Cardiac fibroblast (primary cell): ENCODE measurements around the gene HELZ.
A peak's percentile ranks its signal among the peaks of the same experiment; 100 is the strongest.

Source experiments
- DNase-seq, 2 donors: peaks; one replicate each; pipeline versions ENCODE4 v3.0.0 to v3.0.0-alpha.2; 2010; ENCODE audit warnings: low read depth in 2 of 2
- H3K4me3 ChIP-seq, 2 donors: replicated peaks in 1 of 2; 1 replicate in 1 of 2; 2 replicates in 1 of 2; pipeline ENCODE4 v1.5.1; 2011; ENCODE audit warnings: low read depth in 2 of 2, low read length in 2 of 2, mild to moderate bottlenecking in 2 of 2, moderate library complexity in 1 of 2
- TF ChIP-seq, protein P1 (sequence below): IDR thresholded peaks from one replicate; pipeline ENCODE4 v1.5.1; 2011; ENCODE audit warnings: low read depth, mild to moderate bottlenecking, low read length, inconsistent platforms

HELZ gene

GRCh38 chr17:67177732-67178131 is 67.3 kb downstream of the HELZ start:
- no peak for DNase-seq
- TF ChIP-seq, protein P1, sequence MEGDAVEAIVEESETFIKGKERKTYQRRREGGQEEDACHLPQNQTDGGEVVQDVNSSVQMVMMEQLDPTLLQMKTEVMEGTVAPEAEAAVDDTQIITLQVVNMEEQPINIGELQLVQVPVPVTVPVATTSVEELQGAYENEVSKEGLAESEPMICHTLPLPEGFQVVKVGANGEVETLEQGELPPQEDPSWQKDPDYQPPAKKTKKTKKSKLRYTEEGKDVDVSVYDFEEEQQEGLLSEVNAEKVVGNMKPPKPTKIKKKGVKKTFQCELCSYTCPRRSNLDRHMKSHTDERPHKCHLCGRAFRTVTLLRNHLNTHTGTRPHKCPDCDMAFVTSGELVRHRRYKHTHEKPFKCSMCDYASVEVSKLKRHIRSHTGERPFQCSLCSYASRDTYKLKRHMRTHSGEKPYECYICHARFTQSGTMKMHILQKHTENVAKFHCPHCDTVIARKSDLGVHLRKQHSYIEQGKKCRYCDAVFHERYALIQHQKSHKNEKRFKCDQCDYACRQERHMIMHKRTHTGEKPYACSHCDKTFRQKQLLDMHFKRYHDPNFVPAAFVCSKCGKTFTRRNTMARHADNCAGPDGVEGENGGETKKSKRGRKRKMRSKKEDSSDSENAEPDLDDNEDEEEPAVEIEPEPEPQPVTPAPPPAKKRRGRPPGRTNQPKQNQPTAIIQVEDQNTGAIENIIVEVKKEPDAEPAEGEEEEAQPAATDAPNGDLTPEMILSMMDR = no peak
- H3K4me3 ChIP-seq = no peak overlapping the region

- DNase-seq = no peak
- no peak overlapping the region for H3K4me3 ChIP-seq
- TF ChIP-seq, protein P1 = no peak
Observed at GRCh38 chr17:67174190-67174589, 70.8 kb downstream of the HELZ start.

GRCh38 chr17:67171560-67171959 is 73.4 kb downstream of the HELZ start:
- peak in 1 of 2 donors; percentile 10 for DNase-seq
- no peak overlapping the region for H3K4me3 ChIP-seq
- TF ChIP-seq, protein P1 = no peak

DNA sequence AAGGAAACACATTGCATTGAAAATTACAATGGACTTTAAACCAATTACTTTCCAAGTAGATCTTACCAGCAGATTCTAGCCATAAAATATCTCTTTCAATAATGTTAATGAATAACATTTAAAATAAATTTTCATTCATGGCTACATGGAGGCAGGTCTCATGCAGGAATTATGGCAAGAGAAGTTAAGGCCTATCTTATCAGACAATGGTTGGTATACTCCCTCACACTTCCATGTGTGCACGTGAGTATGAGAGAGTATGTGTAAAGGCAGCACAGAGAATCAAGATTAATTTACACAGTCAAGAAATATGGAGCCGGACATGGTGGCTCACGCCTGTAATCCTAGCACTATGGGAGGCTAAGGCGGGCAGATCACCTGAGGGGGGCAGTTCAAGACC is 76.5 kb downstream of the HELZ start:
- DNase-seq = no peak
- H3K4me3 ChIP-seq = no peak overlapping the region
- TF ChIP-seq, protein P1 = no peak

DNA sequence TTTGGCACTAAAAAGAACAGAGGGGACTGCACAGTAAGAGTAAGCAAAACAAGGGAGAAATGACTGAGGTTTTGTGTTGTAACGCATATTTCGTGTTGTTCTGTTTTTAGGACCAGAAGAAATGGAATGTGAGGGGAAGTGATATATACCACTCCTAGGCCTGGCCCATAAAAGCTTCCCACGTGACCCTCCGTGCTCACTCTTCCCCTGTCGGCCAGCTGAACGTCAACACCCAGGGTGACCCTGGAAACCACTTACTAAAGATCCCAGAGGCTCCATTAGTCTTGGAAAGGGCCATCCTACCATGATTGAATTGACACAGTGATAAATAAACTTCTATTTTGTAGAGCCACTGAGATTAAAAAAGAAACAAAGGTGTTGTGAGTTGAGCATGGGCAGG is 79.8 kb downstream of the HELZ start:
- H3K4me3 ChIP-seq = no peak overlapping the region
- TF ChIP-seq, protein P1 = no peak
- peak in 1 of 2 donors; percentile 18 for DNase-seq

DNA sequence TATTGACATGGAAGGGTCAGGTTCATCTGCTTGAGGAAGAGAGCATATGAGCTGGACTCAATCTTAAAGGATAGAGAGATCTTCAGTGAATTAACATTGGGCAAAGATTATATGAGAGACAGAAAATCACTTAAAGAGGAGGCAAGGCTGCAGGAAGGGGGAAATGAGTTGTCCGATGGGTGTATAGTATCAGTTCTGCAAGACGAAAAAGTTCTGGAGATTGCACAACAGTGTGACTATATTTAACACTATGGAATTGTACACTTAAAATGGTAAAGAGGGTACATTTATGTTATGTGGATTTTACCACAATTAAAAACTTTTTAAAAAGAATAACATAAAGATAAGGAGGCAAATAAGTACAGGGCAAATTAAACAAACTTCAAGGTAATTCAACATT is 80.7 kb downstream of the HELZ start:
- peak in 1 of 2 donors; percentile 13 for DNase-seq
- no peak overlapping the region for H3K4me3 ChIP-seq

GRCh38 chr17:67162771-67163170 is 82.2 kb downstream of the HELZ start:
- no peak overlapping the region for H3K4me3 ChIP-seq
- DNase-seq = no peak
- TF ChIP-seq, protein P1 = no peak

More for the DNA sequence above, 80.7 kb downstream of the HELZ start:
- TF ChIP-seq, protein P1 = no peak
